Measurements from ENCODE around the gene TENT4A. TPM values are rescaled to one million over a fixed set of nuclear protein-coding genes. Genes with fewer than 3 reads are reported as not detected.

The TENT4A gene
- total and polyA plus RNA-seq, 2 experiments from 2014 or later, result 6.8 to 14.1 TPM

DNA sequence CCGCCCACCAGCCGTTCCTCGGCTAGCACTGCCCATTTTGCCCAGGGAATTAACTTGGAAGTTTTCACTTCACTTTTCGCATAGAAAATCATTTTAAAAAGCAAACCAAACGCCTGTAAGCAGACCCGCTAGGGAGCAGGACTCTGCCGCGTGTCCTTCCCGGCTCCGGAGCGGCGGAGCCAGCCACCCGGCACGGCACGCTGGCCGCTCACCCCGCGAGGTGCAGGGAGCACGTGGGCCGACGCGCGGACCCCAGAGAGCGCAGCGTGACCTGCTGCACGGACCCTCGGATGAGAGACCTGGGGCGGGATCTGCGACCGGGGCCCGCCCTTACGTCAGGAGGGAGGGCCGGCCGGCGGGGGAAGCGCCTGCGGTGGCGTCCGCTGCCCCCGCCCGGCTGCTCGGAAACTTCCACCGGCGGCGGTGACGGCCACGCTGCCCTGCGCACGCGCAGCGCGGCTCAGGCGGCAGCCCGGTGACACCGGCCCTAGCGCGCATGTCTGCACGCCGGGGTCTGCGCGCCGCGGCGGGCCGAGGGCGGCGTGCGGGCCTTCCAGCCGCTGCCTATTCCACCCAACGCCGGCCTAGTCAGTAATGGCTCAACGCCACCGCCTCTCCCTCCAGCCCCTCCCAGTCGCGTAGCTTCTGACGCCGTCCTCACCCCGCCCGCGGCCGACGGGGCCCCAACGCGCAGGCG is 507 bp upstream of the TENT4A start:
- peaks cover 25% of the 10 kb centered on the region for H3K4me1 ChIP-seq (ENCODE audit: insufficient read depth)
- peak overlapping the region; percentile 84 for H3K4me3 ChIP-seq
- H2AFZ ChIP-seq, result peak overlapping the region; percentile 96
- H3K79me2 ChIP-seq, result peaks cover 34% of the 10 kb centered on the region
- H3K9me2 ChIP-seq (replicated peaks; ENCODE audit: insufficient read depth), result no peaks in the 10 kb centered on the region
- peaks cover 32% of the 10 kb centered on the region for H4K20me1 ChIP-seq (ENCODE audit: insufficient read depth, poor library complexity, severe bottlenecking)
- H3K9me3 ChIP-seq (ENCODE audit: low read depth), result no peaks in the 10 kb centered on the region
- TF ChIP-seq EZH2phosphoT487 (IDR thresholded peaks at IDR 0.05; ENCODE audit: low read depth, severe bottlenecking, unreplicated experiment), result no peak
- TF ChIP-seq, protein P1, sequence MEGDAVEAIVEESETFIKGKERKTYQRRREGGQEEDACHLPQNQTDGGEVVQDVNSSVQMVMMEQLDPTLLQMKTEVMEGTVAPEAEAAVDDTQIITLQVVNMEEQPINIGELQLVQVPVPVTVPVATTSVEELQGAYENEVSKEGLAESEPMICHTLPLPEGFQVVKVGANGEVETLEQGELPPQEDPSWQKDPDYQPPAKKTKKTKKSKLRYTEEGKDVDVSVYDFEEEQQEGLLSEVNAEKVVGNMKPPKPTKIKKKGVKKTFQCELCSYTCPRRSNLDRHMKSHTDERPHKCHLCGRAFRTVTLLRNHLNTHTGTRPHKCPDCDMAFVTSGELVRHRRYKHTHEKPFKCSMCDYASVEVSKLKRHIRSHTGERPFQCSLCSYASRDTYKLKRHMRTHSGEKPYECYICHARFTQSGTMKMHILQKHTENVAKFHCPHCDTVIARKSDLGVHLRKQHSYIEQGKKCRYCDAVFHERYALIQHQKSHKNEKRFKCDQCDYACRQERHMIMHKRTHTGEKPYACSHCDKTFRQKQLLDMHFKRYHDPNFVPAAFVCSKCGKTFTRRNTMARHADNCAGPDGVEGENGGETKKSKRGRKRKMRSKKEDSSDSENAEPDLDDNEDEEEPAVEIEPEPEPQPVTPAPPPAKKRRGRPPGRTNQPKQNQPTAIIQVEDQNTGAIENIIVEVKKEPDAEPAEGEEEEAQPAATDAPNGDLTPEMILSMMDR (IDR thresholded peaks at IDR 0.05; ENCODE audit: poor library complexity), result no peak
- no peak for TF ChIP-seq EZH2 (IDR thresholded peaks at IDR 0.05; ENCODE audit: borderline replicate concordance)
- H3K27ac ChIP-seq, result peak overlapping the region; percentile 95
- H3K4me2 ChIP-seq, result peak overlapping the region; percentile 93
- DNase-seq (ENCODE audit: low spot score), result peak; percentile 98
- no peaks in the 10 kb centered on the region for H3K36me3 ChIP-seq (replicated peaks; ENCODE audit: insufficient read depth, low read depth)
- WGBS (ENCODE audit: low lambda C conversion rate, missing lambda C conversion rate), result under 1% methylated on average over 71 of the region's 85 CpGs
- no peaks in the 10 kb centered on the region for H3K27me3 ChIP-seq

DNA sequence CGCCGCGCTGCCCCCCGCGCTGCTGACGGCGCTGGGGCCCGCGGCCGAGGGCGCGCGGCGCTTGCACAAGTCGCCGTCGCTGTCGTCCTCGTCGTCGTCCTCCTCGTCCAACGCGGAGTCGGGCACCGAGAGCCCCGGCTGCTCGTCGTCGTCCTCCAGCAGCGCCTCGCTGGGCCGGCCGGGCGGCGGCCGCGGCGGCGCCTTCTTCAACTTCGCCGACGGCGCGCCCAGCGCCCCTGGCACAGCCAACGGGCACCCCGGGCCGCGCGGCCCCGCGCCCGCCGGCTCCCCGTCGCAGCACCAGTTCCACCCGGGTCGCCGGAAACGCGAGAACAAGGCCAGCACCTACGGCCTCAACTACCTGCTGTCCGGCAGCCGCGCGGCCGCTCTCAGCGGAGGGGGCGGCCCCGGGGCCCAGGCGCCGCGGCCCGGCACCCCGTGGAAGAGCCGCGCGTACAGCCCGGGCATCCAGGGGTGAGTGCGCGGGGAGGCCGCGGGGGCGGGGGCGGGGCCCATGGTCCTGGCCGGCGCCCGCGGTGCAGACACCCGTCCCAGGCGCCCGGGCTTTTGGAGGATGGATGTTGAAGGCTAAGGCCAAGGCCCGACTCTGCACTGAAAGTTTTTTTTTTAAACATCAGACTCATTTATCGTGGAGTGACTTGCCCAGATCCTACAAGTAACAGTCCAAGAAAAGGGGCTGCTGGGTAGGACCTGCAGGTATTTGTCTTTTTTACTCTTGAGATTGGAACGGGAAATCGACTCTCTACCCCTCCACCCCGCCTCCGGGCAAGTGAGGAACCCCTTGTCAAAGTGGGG is 1.2 kb downstream of the TENT4A start:
- Histone ChIP-seq H3K4me3 (peak overlapping the region; percentile 84), H3K36me3 (replicated peaks; ENCODE audit: insufficient read depth, low read depth) (no peaks in the 10 kb centered on the region), H3K27me3 (no peaks in the 10 kb centered on the region), H3K9me3 (ENCODE audit: low read depth) (no peaks in the 10 kb centered on the region), H3K27ac (peak overlapping the region; percentile 48), H3K9me2 (replicated peaks; ENCODE audit: insufficient read depth) (no peaks in the 10 kb centered on the region), H3K4me2 (peak overlapping the region; percentile 86), H3K79me2 (peaks cover 51% of the 10 kb centered on the region), H4K20me1 (ENCODE audit: insufficient read depth, poor library complexity, severe bottlenecking) (peaks cover 50% of the 10 kb centered on the region), H2AFZ (peak overlapping the region; percentile 21), H3K4me1 (ENCODE audit: insufficient read depth) (peaks cover 28% of the 10 kb centered on the region)
- WGBS (ENCODE audit: low lambda C conversion rate, missing lambda C conversion rate), result 1% methylated on average over 75 of the region's 99 CpGs
- DNase-seq (ENCODE audit: low spot score), result peak; percentile 57
- TF ChIP-seq EZH2 (IDR thresholded peaks at IDR 0.05; ENCODE audit: borderline replicate concordance) (no peak), EZH2phosphoT487 (IDR thresholded peaks at IDR 0.05; ENCODE audit: low read depth, severe bottlenecking, unreplicated experiment) (no peak)
- TF ChIP-seq, protein P1 (IDR thresholded peaks at IDR 0.05; ENCODE audit: poor library complexity), result no peak

- H3K9me3 ChIP-seq (ENCODE audit: low read depth), result no peaks in the 10 kb centered on the region
- no peaks in the 10 kb centered on the region for H3K9me2 ChIP-seq (replicated peaks; ENCODE audit: insufficient read depth)
- peak overlapping the region; percentile 86 for H3K4me2 ChIP-seq
- H3K4me3 ChIP-seq, result peak overlapping the region; percentile 84
- H3K36me3 ChIP-seq (replicated peaks; ENCODE audit: insufficient read depth, low read depth), result no peaks in the 10 kb centered on the region
- no peak for DNase-seq (ENCODE audit: low spot score)
- H4K20me1 ChIP-seq (ENCODE audit: insufficient read depth, poor library complexity, severe bottlenecking), result peaks cover 58% of the 10 kb centered on the region
- H2AFZ ChIP-seq, result no peak overlapping the region
- H3K4me1 ChIP-seq (ENCODE audit: insufficient read depth), result peaks cover 28% of the 10 kb centered on the region
- H3K27me3 ChIP-seq, result no peaks in the 10 kb centered on the region
- peaks cover 59% of the 10 kb centered on the region for H3K79me2 ChIP-seq
- H3K27ac ChIP-seq, result no peak overlapping the region
- 51% methylated on average over 6 of the region's 6 CpGs for WGBS (ENCODE audit: low lambda C conversion rate, missing lambda C conversion rate)
- no peak for TF ChIP-seq EZH2 (IDR thresholded peaks at IDR 0.05; ENCODE audit: borderline replicate concordance)
- TF ChIP-seq EZH2phosphoT487 (IDR thresholded peaks at IDR 0.05; ENCODE audit: low read depth, severe bottlenecking, unreplicated experiment), result no peak
- TF ChIP-seq, protein P1 (IDR thresholded peaks at IDR 0.05; ENCODE audit: poor library complexity), result no peak
Observed at GRCh38 chr5:6715271-6715670, 2.0 kb downstream of the TENT4A start.

Measured in hepatocyte (in vitro differentiated cells).